Esophagus squamous epithelium (tissue), 5 donors: Measurements from ENCODE around the gene MCRIP1. TPM values are rescaled to one million over a fixed set of nuclear protein-coding genes. Genes with fewer than 3 reads are reported as not detected.

Experiments used
- DNase-seq: peaks from one replicate; lab custom pipeline; 2025; lab: John Stamatoyannopoulos, UW
- H3K27ac ChIP-seq, 4 donors: fragments of 200-600 bp; sonication (generic); one replicate each; pipeline ENCODE4 v1.5.1; 2016 to 2019; ENCODE audit warnings: mild to moderate bottlenecking in 1 of 4
- H3K27me3 ChIP-seq, 4 donors: fragments of 200-600 bp; sonication (generic); 1 replicate in 3 of 4; 2 replicates in 1 of 4; pipeline versions ENCODE4 v1.5.1 to v1.6.0; 2017 to 2021; ENCODE audit warnings: antibody characterized with exemption in 1 of 4
- H3K36me3 ChIP-seq, 3 donors: fragments of 200-600 bp; sonication (generic); one replicate each; pipeline ENCODE4 v1.5.1; 2016 to 2019
- H3K4me1 ChIP-seq, 3 donors: fragments of 200-600 bp; sonication (generic); one replicate each; pipeline ENCODE4 v1.5.1; 2017 to 2019
- H3K4me3 ChIP-seq, 4 donors: fragments of 200-600 bp; sonication (generic); 1 replicate in 3 of 4; 2 replicates in 1 of 4; pipeline ENCODE4 v1.5.1; 2016 to 2019; ENCODE audit warnings: mild to moderate bottlenecking in 2 of 4, moderate library complexity in 1 of 4
- H3K9me3 ChIP-seq, 3 donors: fragments of 200-600 bp; sonication (generic); one replicate each; pipeline ENCODE4 v1.5.1; 2016 to 2019
- CTCF ChIP-seq, 6 experiments: fragments of 450-650 bp in 4 of 6; fragments of 200-600 bp in 2 of 6; sonication (generic) in 2 of 6; IDR thresholded peaks; one replicate each; pipeline ENCODE4 v1.5.1; 2016 to 2019; ENCODE audit warnings: antibody characterized with exemption in 6 of 6, mild to moderate bottlenecking in 4 of 6, moderate library complexity in 4 of 6
- POLR2A ChIP-seq, 4 donors: fragments of 450-650 bp; IDR thresholded peaks; one replicate each; pipeline ENCODE4 v1.6.1; 2017; ENCODE audit warnings: antibody characterized with exemption in 4 of 4, mild to moderate bottlenecking in 4 of 4, moderate library complexity in 3 of 4
- WGBS, 2 donors: methylation state at CpG; one replicate each; pipeline ENCODE4 v1.1.5; 2018; 5-methylcytosine and 5-hydroxymethylcytosine counted together
- intact Hi-C: fragments of 100-400 bp; cut with DNase I; formaldehyde crosslinking; loops from one replicate; pipeline ENCODE4 v1.15.0; 2022
- total RNA-seq, 4 donors: library from RNA; depleted of rRNA; stranded (reverse); fragments of >200 nt; gene quantifications; one replicate each; pipeline ENCODE4 v1.1.0, GENCODE V29; 2016
- donor health status: DM: yes; HTN: yes; CAD: no.

The MCRIP1 gene
- total RNA-seq, 4 donors from 2014 or later: 8.7 to 28.0 (median 13.2) TPM

DNA sequence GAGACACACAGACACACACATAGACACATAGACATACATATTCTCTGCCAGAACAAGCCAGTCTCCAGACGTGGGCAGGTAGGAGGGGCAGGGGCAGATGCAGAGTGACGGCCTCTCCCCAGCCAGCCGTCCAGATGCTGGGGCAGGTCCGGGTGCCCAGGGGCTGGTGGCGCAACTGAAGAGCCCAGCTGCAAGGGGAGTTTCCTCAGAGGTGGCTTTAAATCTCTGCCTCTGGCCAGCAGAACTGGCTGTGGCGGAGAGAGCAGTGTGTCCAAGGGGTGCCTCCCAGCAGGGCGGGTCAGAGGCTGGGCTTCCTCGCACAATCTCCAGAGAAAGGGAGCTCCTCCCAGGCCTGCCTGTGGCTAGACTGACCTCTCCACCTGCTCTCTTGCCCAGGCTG lies 38.6 kb downstream of the MCRIP1 start:
- peaks cover 0 to 6% (median 0%) of the 10 kb centered on the region in 3 donors for H3K4me1 ChIP-seq
- no peak overlapping the region for H3K4me3 ChIP-seq
- intact Hi-C loops: no loop called here
- no peak overlapping the region for H3K27ac ChIP-seq
- H3K36me3 ChIP-seq: no peaks in the 10 kb centered on the region
- no peaks in the 10 kb centered on the region for H3K9me3 ChIP-seq
- peaks cover 0 to 22% (median 0%) of the 10 kb centered on the region in 4 donors for H3K27me3 ChIP-seq
- WGBS, 2 donors: 28 to 47% methylated on average over 2 to 8 of the region's 8 CpGs
- no peak for TF ChIP-seq CTCF (IDR thresholded peaks at IDR 0.05)
- TF ChIP-seq POLR2A (IDR thresholded peaks at IDR 0.05): no peak
- no peak for DNase-seq

DNA sequence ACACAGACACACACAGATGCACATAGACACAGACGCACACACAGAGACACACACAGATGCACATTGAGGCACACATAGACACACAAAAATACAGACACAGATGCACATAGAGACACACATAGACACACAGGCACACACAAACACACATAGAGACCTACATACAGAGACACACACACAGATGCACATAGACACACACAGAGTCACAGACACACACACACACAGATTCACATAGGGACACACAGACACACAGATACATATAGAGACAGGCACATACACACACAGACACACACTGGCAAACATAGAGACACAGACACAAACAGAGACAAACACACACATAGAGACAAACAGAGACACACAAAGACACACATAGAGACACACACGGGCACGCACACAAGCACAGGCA lies 39.0 kb downstream of the MCRIP1 start:
- H3K4me3 ChIP-seq: no peak overlapping the region
- peaks cover 0 to 22% (median 0%) of the 10 kb centered on the region in 4 donors for H3K27me3 ChIP-seq
- no peak for TF ChIP-seq CTCF (IDR thresholded peaks at IDR 0.05)
- TF ChIP-seq POLR2A (IDR thresholded peaks at IDR 0.05): no peak
- DNase-seq: no peak
- H3K27ac ChIP-seq: no peak overlapping the region
- intact Hi-C loops: no loop called here
- WGBS, 2 donors: 84 to 85% methylated on average over 3 of the region's 3 CpGs
- no peaks in the 10 kb centered on the region for H3K36me3 ChIP-seq
- peaks cover 0 to 6% (median 0%) of the 10 kb centered on the region in 3 donors for H3K4me1 ChIP-seq
- no peaks in the 10 kb centered on the region for H3K9me3 ChIP-seq

DNA sequence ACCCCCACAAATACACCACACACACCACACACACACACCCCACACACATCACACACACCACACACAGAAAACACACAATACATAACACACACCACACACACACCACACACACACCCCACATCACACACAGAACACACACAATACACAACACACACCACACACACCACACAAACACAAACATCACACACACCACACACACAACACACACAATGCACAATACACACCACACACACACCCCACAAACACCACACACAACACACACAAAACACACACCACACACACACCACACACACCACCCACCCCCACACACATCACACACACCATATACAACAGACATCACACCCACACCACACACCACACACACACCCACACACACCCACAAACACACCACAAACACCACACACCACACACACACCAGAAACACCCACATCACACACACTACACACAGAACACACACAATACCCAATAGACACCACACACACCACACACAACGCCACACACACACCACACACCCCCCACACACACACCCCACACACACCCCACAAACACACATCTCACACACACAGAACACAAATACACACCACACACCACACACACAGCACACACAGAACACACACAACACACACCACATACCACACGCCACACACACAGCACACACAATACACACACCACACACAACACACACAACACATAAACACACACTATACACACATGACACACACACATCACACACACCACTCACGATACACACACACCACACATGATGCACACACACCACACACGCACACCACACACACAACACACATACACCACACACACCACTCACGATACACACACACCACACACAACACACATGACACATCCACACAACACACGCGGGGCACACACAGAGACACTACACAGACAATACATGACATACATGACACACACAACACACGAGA lies 40.1 kb downstream of the MCRIP1 start:
- Histone ChIP-seq H3K27me3 (peaks cover 0 to 22% (median 0%) of the 10 kb centered on the region in 4 donors), H3K4me1 (peaks cover 0 to 6% (median 0%) of the 10 kb centered on the region in 3 donors), H3K27ac (no peak overlapping the region), H3K4me3 (no peak overlapping the region), H3K9me3 (no peaks in the 10 kb centered on the region), H3K36me3 (no peaks in the 10 kb centered on the region)
- WGBS, 2 donors: 87 to 94% methylated on average over 7 to 8 of the region's 8 CpGs
- DNase-seq: no peak
- TF ChIP-seq POLR2A (IDR thresholded peaks at IDR 0.05) (no peak), CTCF (IDR thresholded peaks at IDR 0.05) (no peak)
- intact Hi-C loops: no loop called here

Other genes with a start within 250 kb of the MCRIP1 start
- gene NPLOC4, start 196.2 kb downstream of the MCRIP1 start, total RNA-seq: 10 to 100 TPM; 49.0 to 80.9 (median 62.4) TPM
- gene TSPAN10, start 196.1 kb downstream of the MCRIP1 start, total RNA-seq: 1 to 10 TPM in 1 of 4 donors, under 1 TPM in 2, not detected in 1; 0.19 to 2.1 (median 0.72) TPM
- not detected for gene PDE6G, start 176.7 kb downstream of the MCRIP1 start, total RNA-seq
- 10 to 100 TPM; 17.6 to 54.5 (median 37.4) TPM for gene OXLD1, start 166.7 kb downstream of the MCRIP1 start, total RNA-seq
- 10 to 100 TPM; 18.2 to 25.6 (median 21.4) TPM for gene CCDC137, start 166.6 kb downstream of the MCRIP1 start, total RNA-seq
- 10 to 100 TPM; 19.1 to 34.3 (median 27.9) TPM for gene ARL16, start 149.5 kb downstream of the MCRIP1 start, total RNA-seq
- 10 to 100 TPM; 48.2 to 86.8 (median 84.0) TPM for gene HGS, start 149.3 kb downstream of the MCRIP1 start, total RNA-seq
- gene MRPL12, start 129.9 kb downstream of the MCRIP1 start, total RNA-seq: 100 to 1,000 TPM in 1 of 4 donors, 10 to 100 TPM in 3; 69.6 to 115 (median 79.9) TPM
- 10 to 100 TPM; 23.3 to 49.3 (median 37.1) TPM for gene SLC25A10, start 121.0 kb downstream of the MCRIP1 start, total RNA-seq
- gene GCGR, start 29.1 kb downstream of the MCRIP1 start, total RNA-seq: not detected
- gene PPP1R27, start 1.8 kb upstream of the MCRIP1 start, total RNA-seq: not detected
- gene P4HB, start 27.2 kb upstream of the MCRIP1 start, total RNA-seq: 1,000 to 10,000 TPM in 3 of 4 donors, 100 to 1,000 TPM in 1; 459 to 2,191 (median 1,569) TPM
- 100 to 1,000 TPM; 166 to 239 (median 176) TPM for gene ARHGDIA, start 38.0 kb upstream of the MCRIP1 start, total RNA-seq
- 100 to 1,000 TPM in 2 of 4 donors, 10 to 100 TPM in 2; 75.3 to 133 (median 95.0) TPM for gene ALYREF, start 58.3 kb upstream of the MCRIP1 start, total RNA-seq
- gene ANAPC11, start 58.4 kb upstream of the MCRIP1 start, total RNA-seq: 100 to 1,000 TPM in 3 of 4 donors, 10 to 100 TPM in 1; 92.9 to 133 (median 104) TPM
- gene NPB, start 68.9 kb upstream of the MCRIP1 start, total RNA-seq: 1 to 10 TPM in 3 of 4 donors, under 1 TPM in 1; 0.53 to 7.4 (median 1.5) TPM
- gene PCYT2, start 78.1 kb upstream of the MCRIP1 start, total RNA-seq: 10 to 100 TPM; 18.6 to 38.5 (median 34.6) TPM
- gene SIRT7, start 84.9 kb upstream of the MCRIP1 start, total RNA-seq: 10 to 100 TPM; 52.6 to 81.0 (median 60.7) TPM
- 10 to 100 TPM in 3 of 4 donors, 1 to 10 TPM in 1; 10.0 to 26.6 (median 23.5) TPM for gene MAFG, start 94.4 kb upstream of the MCRIP1 start, total RNA-seq
- gene PYCR1, start 104.0 kb upstream of the MCRIP1 start, total RNA-seq: 10 to 100 TPM; 14.0 to 24.3 (median 17.4) TPM
- not detected for gene MYADML2, start 113.9 kb upstream of the MCRIP1 start, total RNA-seq
- under 1 TPM in 3 of 4 donors, not detected in 1; 0.11 to 0.94 (median 0.19) TPM for gene NOTUM, start 127.9 kb upstream of the MCRIP1 start, total RNA-seq
- gene ASPSCR1, start 144.3 kb upstream of the MCRIP1 start, total RNA-seq: 10 to 100 TPM; 10.1 to 21.0 (median 17.1) TPM
- gene CENPX, start 189.6 kb upstream of the MCRIP1 start, total RNA-seq: 100 to 1,000 TPM in 2 of 4 donors, 10 to 100 TPM in 2; 52.1 to 144 (median 106) TPM
- 10 to 100 TPM in 3 of 4 donors, 1 to 10 TPM in 1; 9.7 to 21.2 (median 18.3) TPM for gene LRRC45, start 190.0 kb upstream of the MCRIP1 start, total RNA-seq
- gene RAC3, start 198.4 kb upstream of the MCRIP1 start, total RNA-seq: 10 to 100 TPM in 1 of 4 donors, 1 to 10 TPM in 3; 4.9 to 10.4 (median 7.0) TPM
- gene DCXR, start 204.4 kb upstream of the MCRIP1 start, total RNA-seq: 100 to 1,000 TPM in 3 of 4 donors, 10 to 100 TPM in 1; 89.1 to 162 (median 135) TPM
- 10 to 100 TPM; 24.9 to 38.1 (median 31.2) TPM for gene RFNG, start 218.5 kb upstream of the MCRIP1 start, total RNA-seq
- 10 to 100 TPM; 62.8 to 76.9 (median 69.5) TPM for gene GPS1, start 218.6 kb upstream of the MCRIP1 start, total RNA-seq
- gene DUS1L, start 232.5 kb upstream of the MCRIP1 start, total RNA-seq: 100 to 1,000 TPM in 3 of 4 donors, 10 to 100 TPM in 1; 53.3 to 125 (median 105) TPM